ENCODE measurements around the gene CALML3.
"Not testable (repeated sequence)": the region's sequence is repeated elsewhere in the genome, so short reads cannot be mapped to it uniquely, and the experiment has no call there.

CALML3 gene
- 0 reads per million in 3 experiments for total RNA-seq

GRCh38 chr10:5524641-5525560, at the start of gene CALML3:
TSS of gene CALML3 (plus strand) at chr10:5524961. CDS start at chr10:5525086, 125 bp downstream.
- DNase-seq = no peak

- not testable (repeated sequence) for DNase-seq
Measured at GRCh38 chr10:5475088-5475487, 49.7 kb upstream of the CALML3 start.

GRCh38 chr10:5475974-5476807, 48.6 kb upstream of the CALML3 start:
- not testable (repeated sequence) for DNase-seq

GRCh38 chr10:5476918-5477525, 47.7 kb upstream of the CALML3 start:
- DNase-seq = no peak

- DNase-seq = no peak
Measured at GRCh38 chr10:5477948-5478693, 46.6 kb upstream of the CALML3 start.

- no peak for DNase-seq
Measured at GRCh38 chr10:5478694-5479305, 46.0 kb upstream of the CALML3 start.

GRCh38 chr10:5479481-5480161, 45.1 kb upstream of the CALML3 start:
- no peak for DNase-seq

GRCh38 chr10:5480162-5480941, 44.4 kb upstream of the CALML3 start:
- DNase-seq = no peak

GRCh38 chr10:5481121-5481520, 43.6 kb upstream of the CALML3 start:
- DNase-seq = no peak

- no peak for DNase-seq
Measured at GRCh38 chr10:5482016-5482415, 42.7 kb upstream of the CALML3 start.

- DNase-seq = no peak
Measured at GRCh38 chr10:5484205-5484604, 40.6 kb upstream of the CALML3 start.

- DNase-seq = no peak
Measured at GRCh38 chr10:5485290-5485689, 39.5 kb upstream of the CALML3 start.

- DNase-seq = no peak
Measured at GRCh38 chr10:5485948-5486852, 38.6 kb upstream of the CALML3 start.

GRCh38 chr10:5486853-5487235, 37.9 kb upstream of the CALML3 start:
- DNase-seq = no peak

- no peak for DNase-seq
Measured at GRCh38 chr10:5488272-5489161, 36.2 kb upstream of the CALML3 start.

GRCh38 chr10:5490032-5490431, 34.7 kb upstream of the CALML3 start:
- no peak for DNase-seq

GRCh38 chr10:5490698-5491464, 33.9 kb upstream of the CALML3 start:
- no peak for DNase-seq

- DNase-seq = no peak
Measured at GRCh38 chr10:5491477-5491876, 33.3 kb upstream of the CALML3 start.
